Esophagus squamous epithelium (tissue), 5 donors: ENCODE data around the gene PPFIBP1. TPM values are rescaled to one million over a fixed set of nuclear protein-coding genes. Genes with fewer than 3 reads are reported as not detected.
"Not testable (repeated sequence)": the region's sequence is repeated elsewhere in the genome, so short reads cannot be mapped to it uniquely, and the experiment has no call there.

Experiments used
- DNase-seq: peaks from one replicate; lab custom pipeline; 2025; lab: John Stamatoyannopoulos, UW
- H3K27ac ChIP-seq, 4 donors: fragments of 200-600 bp; sonication (generic); one replicate each; pipeline ENCODE4 v1.5.1; 2016 to 2019; ENCODE audit warnings: mild to moderate bottlenecking in 1 of 4
- H3K27me3 ChIP-seq, 4 donors: fragments of 200-600 bp; sonication (generic); 1 replicate in 3 of 4; 2 replicates in 1 of 4; pipeline versions ENCODE4 v1.5.1 to v1.6.0; 2017 to 2021; ENCODE audit warnings: antibody characterized with exemption in 1 of 4
- H3K36me3 ChIP-seq, 3 donors: fragments of 200-600 bp; sonication (generic); one replicate each; pipeline ENCODE4 v1.5.1; 2016 to 2019
- H3K4me1 ChIP-seq, 3 donors: fragments of 200-600 bp; sonication (generic); one replicate each; pipeline ENCODE4 v1.5.1; 2017 to 2019
- H3K4me3 ChIP-seq, 4 donors: fragments of 200-600 bp; sonication (generic); 1 replicate in 3 of 4; 2 replicates in 1 of 4; pipeline ENCODE4 v1.5.1; 2016 to 2019; ENCODE audit warnings: mild to moderate bottlenecking in 2 of 4, moderate library complexity in 1 of 4
- H3K9me3 ChIP-seq, 3 donors: fragments of 200-600 bp; sonication (generic); one replicate each; pipeline ENCODE4 v1.5.1; 2016 to 2019
- CTCF ChIP-seq, 6 experiments: fragments of 450-650 bp in 4 of 6; fragments of 200-600 bp in 2 of 6; sonication (generic) in 2 of 6; IDR thresholded peaks; one replicate each; pipeline ENCODE4 v1.5.1; 2016 to 2019; ENCODE audit warnings: antibody characterized with exemption in 6 of 6, mild to moderate bottlenecking in 4 of 6, moderate library complexity in 4 of 6
- POLR2A ChIP-seq, 4 donors: fragments of 450-650 bp; IDR thresholded peaks; one replicate each; pipeline ENCODE4 v1.6.1; 2017; ENCODE audit warnings: antibody characterized with exemption in 4 of 4, mild to moderate bottlenecking in 4 of 4, moderate library complexity in 3 of 4
- WGBS, 2 donors: methylation state at CpG; one replicate each; pipeline ENCODE4 v1.1.5; 2018; 5-methylcytosine and 5-hydroxymethylcytosine counted together
- intact Hi-C: fragments of 100-400 bp; cut with DNase I; formaldehyde crosslinking; loops from one replicate; pipeline ENCODE4 v1.15.0; 2022
- total RNA-seq, 4 donors: library from RNA; depleted of rRNA; stranded (reverse); fragments of >200 nt; gene quantifications; one replicate each; pipeline ENCODE4 v1.1.0, GENCODE V29; 2016
- donor health status: DM: yes; HTN: yes; CAD: no.

PPFIBP1 gene
- total RNA-seq, 4 donors from 2014 or later: 41.9 to 62.6 (median 46.7) TPM

- Histone ChIP-seq H3K27ac (peak overlapping the region; percentile 2 to 79 (median 23)), H3K27me3 (no peaks in the 10 kb centered on the region), H3K4me3 (no peak overlapping the region), H3K36me3 (peaks cover 0 to 16% (median 0%) of the 10 kb centered on the region in 3 donors), H3K9me3 (no peaks in the 10 kb centered on the region), H3K4me1 (peaks cover 16 to 61% (median 38%) of the 10 kb centered on the region in 3 donors)
- intact Hi-C loops: no loop called here
- TF ChIP-seq CTCF (IDR thresholded peaks at IDR 0.05): no peak
- TF ChIP-seq POLR2A (IDR thresholded peaks at IDR 0.05): no peak
- no peak for DNase-seq
- 47 to 53% methylated on average over 9 of the region's 9 CpGs for WGBS, 2 donors
Observed at GRCh38 chr12:27580561-27581330, 56.7 kb downstream of the PPFIBP1 start.

- Histone ChIP-seq H3K4me1 (peaks cover 16 to 62% (median 37%) of the 10 kb centered on the region in 3 donors), H3K36me3 (peaks cover 0 to 16% (median 0%) of the 10 kb centered on the region in 3 donors), H3K27ac (peak overlapping the region; percentile 2 to 79 (median 23))
- DNase-seq, intact Hi-C loops, H3K9me3 ChIP-seq, H3K4me3 ChIP-seq, H3K27me3 ChIP-seq: not testable (repeated sequence)
- WGBS, 2 donors: 100% methylated on average over 1 of the region's 1 CpG
Observed at GRCh38 chr12:27581331-27581671, 57.3 kb downstream of the PPFIBP1 start.

GRCh38 chr12:27581833-27582232, 57.8 kb downstream of the PPFIBP1 start:
- peaks cover 16 to 60% (median 36%) of the 10 kb centered on the region in 3 donors for H3K4me1 ChIP-seq
- H3K36me3 ChIP-seq: peaks cover 0 to 16% (median 0%) of the 10 kb centered on the region in 3 donors
- H3K9me3 ChIP-seq, H3K4me3 ChIP-seq, intact Hi-C loops, H3K27me3 ChIP-seq, DNase-seq: not testable (repeated sequence)
- WGBS, 2 donors: 66 to 68% methylated on average over 3 of the region's 3 CpGs
- H3K27ac ChIP-seq: peak overlapping the region in 2 of 4 donors; percentile 72 to 79

- H3K9me3 ChIP-seq, H3K27me3 ChIP-seq, H3K4me3 ChIP-seq, intact Hi-C loops, DNase-seq: not testable (repeated sequence)
- Histone ChIP-seq H3K4me1 (peaks cover 16 to 60% (median 36%) of the 10 kb centered on the region in 3 donors), H3K36me3 (peaks cover 0 to 16% (median 0%) of the 10 kb centered on the region in 3 donors), H3K27ac (peak overlapping the region; percentile 47 to 79 (median 61))
- WGBS, 2 donors: 39 to 49% methylated on average over 3 to 5 of the region's 5 CpGs
Observed at GRCh38 chr12:27582445-27582844, 58.4 kb downstream of the PPFIBP1 start.

GRCh38 chr12:27583057-27583797, 59.2 kb downstream of the PPFIBP1 start:
- no peak for DNase-seq
- Histone ChIP-seq H3K36me3 (peaks cover 0 to 16% (median 0%) of the 10 kb centered on the region in 3 donors), H3K9me3 (no peaks in the 10 kb centered on the region), H3K27ac (peak overlapping the region; percentile 47 to 79 (median 61)), H3K4me3 (no peak overlapping the region), H3K4me1 (peaks cover 23 to 68% (median 36%) of the 10 kb centered on the region in 3 donors), H3K27me3 (no peaks in the 10 kb centered on the region)
- TF ChIP-seq CTCF (IDR thresholded peaks at IDR 0.05) (no peak), POLR2A (IDR thresholded peaks at IDR 0.05) (no peak)
- 38 to 41% methylated on average over 3 of the region's 3 CpGs for WGBS, 2 donors
- intact Hi-C loops: no loop called here

- Histone ChIP-seq H3K9me3 (no peaks in the 10 kb centered on the region), H3K36me3 (peaks cover 0 to 9% (median 0%) of the 10 kb centered on the region in 3 donors), H3K4me3 (no peak overlapping the region), H3K4me1 (peaks cover 26 to 76% (median 41%) of the 10 kb centered on the region in 3 donors), H3K27me3 (no peaks in the 10 kb centered on the region), H3K27ac (peak overlapping the region; percentile 47 to 79 (median 61))
- TF ChIP-seq POLR2A (IDR thresholded peaks at IDR 0.05): no peak
- TF ChIP-seq CTCF (IDR thresholded peaks at IDR 0.05): no peak
- intact Hi-C loops: no loop called here
- 73 to 84% methylated on average over 5 to 6 of the region's 6 CpGs for WGBS, 2 donors
- DNase-seq: no peak
Observed at GRCh38 chr12:27583981-27584380, 60.0 kb downstream of the PPFIBP1 start.
